ENCODE results near the gene GSTA4.

The GSTA4 gene

GRCh38 chr6:52976149-52976548, 18.9 kb downstream of the GSTA4 start:
- TF ChIP-seq, protein P1, sequence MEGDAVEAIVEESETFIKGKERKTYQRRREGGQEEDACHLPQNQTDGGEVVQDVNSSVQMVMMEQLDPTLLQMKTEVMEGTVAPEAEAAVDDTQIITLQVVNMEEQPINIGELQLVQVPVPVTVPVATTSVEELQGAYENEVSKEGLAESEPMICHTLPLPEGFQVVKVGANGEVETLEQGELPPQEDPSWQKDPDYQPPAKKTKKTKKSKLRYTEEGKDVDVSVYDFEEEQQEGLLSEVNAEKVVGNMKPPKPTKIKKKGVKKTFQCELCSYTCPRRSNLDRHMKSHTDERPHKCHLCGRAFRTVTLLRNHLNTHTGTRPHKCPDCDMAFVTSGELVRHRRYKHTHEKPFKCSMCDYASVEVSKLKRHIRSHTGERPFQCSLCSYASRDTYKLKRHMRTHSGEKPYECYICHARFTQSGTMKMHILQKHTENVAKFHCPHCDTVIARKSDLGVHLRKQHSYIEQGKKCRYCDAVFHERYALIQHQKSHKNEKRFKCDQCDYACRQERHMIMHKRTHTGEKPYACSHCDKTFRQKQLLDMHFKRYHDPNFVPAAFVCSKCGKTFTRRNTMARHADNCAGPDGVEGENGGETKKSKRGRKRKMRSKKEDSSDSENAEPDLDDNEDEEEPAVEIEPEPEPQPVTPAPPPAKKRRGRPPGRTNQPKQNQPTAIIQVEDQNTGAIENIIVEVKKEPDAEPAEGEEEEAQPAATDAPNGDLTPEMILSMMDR (IDR thresholded peaks at IDR 0.05; ENCODE audit: low read depth, low read length): no peak
- no peak for DNase-seq (ENCODE audit: extremely low read depth, low read depth)

- DNase-seq (ENCODE audit: extremely low read depth, low read depth): peak; percentile 56
- TF ChIP-seq, protein P1 (IDR thresholded peaks at IDR 0.05; ENCODE audit: low read depth, low read length): peak; percentile 46
These were observed 19.5 kb downstream of the GSTA4 start for GRCh38 chr6:52975580-52975979.

DNA sequence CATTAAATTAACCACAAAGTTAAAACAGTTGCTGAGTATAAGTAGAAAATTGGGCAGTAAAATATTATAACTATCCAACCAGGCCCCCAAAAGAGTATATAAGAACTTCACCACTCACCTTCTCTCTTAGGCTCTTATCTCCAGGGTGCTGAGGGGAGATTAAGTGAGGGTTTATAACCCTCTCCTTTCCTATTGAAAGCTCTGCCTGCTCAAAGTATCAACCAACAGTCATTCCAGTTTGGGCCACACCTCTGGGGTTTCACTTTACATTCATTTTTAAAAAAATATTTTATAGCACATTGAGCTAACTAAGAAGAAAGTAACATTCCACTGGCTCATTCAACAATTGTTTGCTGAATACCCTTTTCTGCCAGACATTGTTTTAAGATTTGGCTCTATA, 22.1 kb downstream of the GSTA4 start:
- TF ChIP-seq, protein P1 (IDR thresholded peaks at IDR 0.05; ENCODE audit: low read depth, low read length): no peak
- DNase-seq (ENCODE audit: extremely low read depth, low read depth): no peak

DNA sequence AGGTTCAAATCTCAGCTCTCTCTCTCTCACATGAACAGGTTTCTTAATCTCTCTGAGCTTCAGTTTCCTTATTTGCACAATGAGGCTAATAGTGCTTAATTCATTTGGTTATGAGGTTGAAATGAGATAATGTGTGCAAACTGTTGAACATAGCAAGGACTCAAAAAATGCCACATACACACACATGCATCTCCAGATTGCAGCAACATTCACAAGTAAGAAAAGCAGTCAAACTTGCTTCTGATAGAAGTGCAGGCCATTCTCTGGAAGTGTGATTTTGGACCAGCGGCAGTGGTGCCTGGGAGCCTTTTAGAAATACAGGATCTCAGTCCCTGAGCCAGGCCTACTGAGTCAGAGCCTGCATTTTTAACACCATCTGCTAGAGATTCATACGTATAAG, 25.7 kb downstream of the GSTA4 start:
- no peak for DNase-seq (ENCODE audit: extremely low read depth, low read depth)
- TF ChIP-seq, protein P1 (IDR thresholded peaks at IDR 0.05; ENCODE audit: low read depth, low read length): no peak

DNA sequence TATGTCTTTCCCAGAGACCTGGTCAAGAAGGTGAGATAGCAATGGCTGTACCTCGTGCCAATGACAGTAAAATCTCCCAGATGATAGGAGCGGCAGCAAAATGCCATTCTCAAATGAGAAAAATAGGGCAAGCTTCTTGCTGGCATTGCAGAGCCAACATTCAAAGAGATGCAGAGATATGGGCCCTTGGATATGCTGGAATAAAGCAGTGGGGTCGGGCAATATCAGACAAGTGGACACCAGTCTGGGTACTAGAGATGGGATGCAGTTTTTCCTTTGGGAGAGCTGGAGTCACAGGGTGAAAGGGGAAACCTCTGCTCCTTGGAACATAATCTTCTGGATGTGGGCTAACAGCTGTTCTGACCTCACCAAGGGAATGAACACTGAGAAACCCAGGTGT, 29.0 kb downstream of the GSTA4 start:
- DNase-seq (ENCODE audit: extremely low read depth, low read depth): no peak
- TF ChIP-seq, protein P1 (IDR thresholded peaks at IDR 0.05; ENCODE audit: low read depth, low read length): no peak

DNA sequence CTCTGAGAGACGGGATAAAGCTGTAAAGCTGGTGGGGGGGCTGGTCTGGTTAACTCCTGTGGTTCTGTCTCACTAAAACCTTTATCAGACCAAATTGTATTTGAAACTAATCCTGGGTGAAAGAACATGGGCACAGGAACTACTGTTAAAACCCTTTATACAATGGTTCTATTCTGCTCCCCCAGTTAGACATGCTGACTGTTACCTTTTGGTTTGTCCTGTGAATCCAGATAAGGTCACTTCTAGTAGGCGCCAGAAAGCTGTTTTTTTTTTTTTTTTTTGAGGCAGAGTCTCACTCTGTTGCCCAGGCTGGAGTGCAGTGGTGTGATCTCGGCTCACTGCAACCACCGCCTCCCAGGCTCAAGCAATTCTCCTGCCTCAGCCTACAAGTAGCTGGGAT, 29.7 kb downstream of the GSTA4 start:
- DNase-seq (ENCODE audit: extremely low read depth, low read depth): no peak
- TF ChIP-seq, protein P1 (IDR thresholded peaks at IDR 0.05; ENCODE audit: low read depth, low read length): no peak

- TF ChIP-seq, protein P1 (IDR thresholded peaks at IDR 0.05; ENCODE audit: low read depth, low read length): no peak
- no peak for DNase-seq (ENCODE audit: extremely low read depth, low read depth)
These were observed 30.8 kb downstream of the GSTA4 start for GRCh38 chr6:52964318-52964717.
